ENCODE data around the gene CPSF4. TPM values are rescaled to one million over a fixed set of nuclear protein-coding genes. Genes with fewer than 3 reads are reported as not detected.

CPSF4 gene
- total and polyA plus RNA-seq, 2 donors: 19.0 to 51.1 TPM

DNA sequence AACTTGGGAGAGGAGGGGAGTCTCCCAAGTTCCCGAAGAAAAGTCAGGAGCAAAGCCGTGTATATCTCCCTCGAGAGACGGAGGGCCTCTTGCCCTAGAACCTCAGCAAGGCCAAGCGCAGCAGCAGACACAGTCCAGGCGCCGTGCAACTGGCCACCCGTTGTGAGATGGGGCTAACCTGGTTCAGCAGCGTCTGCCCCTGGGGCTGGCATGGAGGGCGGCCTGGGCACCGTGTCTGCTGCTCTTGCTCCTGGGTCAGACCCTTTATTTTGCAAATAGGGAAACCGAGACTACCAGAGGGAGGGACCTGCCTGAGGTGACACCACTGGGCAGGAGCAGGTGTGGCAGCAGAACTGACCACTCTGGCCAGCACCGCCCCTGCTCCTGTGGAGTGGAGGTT lies 13.8 kb downstream of the CPSF4 start:
- Histone ChIP-seq H3K27ac (ENCODE audit: low read depth in 1 of 2, low read length in 1 of 2) (no peak overlapping the region), H3K27me3 (ENCODE audit: control insufficient read depth in 2 of 2, insufficient read depth in 1 of 2, low read length in 1 of 2) (no peaks in the 10 kb centered on the region), H3K4me3 (ENCODE audit: low read length in 2 of 2) (no peak overlapping the region), H3K9me3 (ENCODE audit: control insufficient read depth in 2 of 2, insufficient read depth in 1 of 2, low read length in 1 of 2) (no peaks in the 10 kb centered on the region), H3K36me3 (ENCODE audit: control insufficient read depth in 2 of 2, insufficient read depth in 2 of 2, low read length in 1 of 2) (peaks cover 91 to 93% of the 10 kb centered on the region in 2 donors), H3K4me1 (ENCODE audit: control insufficient read depth in 2 of 2, insufficient read depth in 2 of 2, low read length in 2 of 2) (no peaks in the 10 kb centered on the region)
- no peak for DNase-seq (ENCODE audit: low read depth in 6 of 9, low spot score in 9 of 9)
- WGBS: 98% methylated on average over 13 of the region's 13 CpGs

DNA sequence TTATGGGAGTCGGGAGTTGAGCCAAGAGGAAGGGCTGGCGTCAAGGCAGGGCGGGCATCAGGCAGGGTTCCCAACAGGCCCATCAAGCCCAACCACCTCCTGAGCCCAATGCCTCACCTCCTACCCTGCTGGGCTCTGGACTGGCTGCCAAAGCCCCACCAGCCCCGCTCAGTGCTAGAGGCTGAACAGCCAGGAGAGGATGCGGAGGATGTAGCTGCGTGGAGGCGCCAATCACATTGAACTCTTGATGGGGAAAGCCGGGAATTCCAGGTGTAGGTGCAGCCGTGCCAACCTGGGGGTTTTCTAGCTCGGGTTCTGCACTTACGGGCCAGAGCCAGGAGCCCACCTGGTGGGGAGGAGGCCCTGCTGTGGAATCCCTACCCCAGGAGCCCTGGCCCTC lies 14.4 kb downstream of the CPSF4 start:
- no peak overlapping the region for H3K4me3 ChIP-seq (ENCODE audit: low read length in 2 of 2)
- no peak for DNase-seq (ENCODE audit: low read depth in 6 of 9, low spot score in 9 of 9)
- 97% methylated on average over 11 of the region's 11 CpGs for WGBS
- H3K4me1 ChIP-seq (ENCODE audit: control insufficient read depth in 2 of 2, insufficient read depth in 2 of 2, low read length in 2 of 2): no peaks in the 10 kb centered on the region
- no peaks in the 10 kb centered on the region for H3K9me3 ChIP-seq (ENCODE audit: control insufficient read depth in 2 of 2, insufficient read depth in 1 of 2, low read length in 1 of 2)
- H3K27ac ChIP-seq (ENCODE audit: low read depth in 1 of 2, low read length in 1 of 2): no peak overlapping the region
- H3K27me3 ChIP-seq (ENCODE audit: control insufficient read depth in 2 of 2, insufficient read depth in 1 of 2, low read length in 1 of 2): no peaks in the 10 kb centered on the region
- H3K36me3 ChIP-seq (ENCODE audit: control insufficient read depth in 2 of 2, insufficient read depth in 2 of 2, low read length in 1 of 2): peaks cover 91 to 93% of the 10 kb centered on the region in 2 donors

DNA sequence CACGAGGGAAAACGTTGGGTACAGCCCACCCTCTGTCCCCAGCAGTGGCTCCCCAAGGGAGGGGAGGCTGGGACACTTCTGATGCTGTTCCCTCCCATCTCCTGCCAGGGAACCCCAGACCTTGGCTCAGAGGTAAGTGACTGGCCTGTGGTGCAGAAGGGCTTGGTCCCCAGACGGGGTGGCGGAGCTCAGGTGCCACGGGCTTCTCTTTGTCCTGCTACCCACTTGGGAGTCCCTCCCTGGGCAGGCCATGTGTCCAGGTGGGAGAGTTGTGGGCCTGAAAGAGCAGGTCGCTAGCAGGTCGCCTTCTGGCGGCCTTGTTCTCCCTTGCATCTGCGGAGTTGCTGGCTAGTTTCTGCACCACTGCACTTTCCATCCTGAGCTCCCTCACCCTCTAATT lies 17.1 kb downstream of the CPSF4 start:
- Histone ChIP-seq H3K36me3 (ENCODE audit: control insufficient read depth in 2 of 2, insufficient read depth in 2 of 2, low read length in 1 of 2) (peaks cover 91 to 92% of the 10 kb centered on the region in 2 donors), H3K27ac (ENCODE audit: low read depth in 1 of 2, low read length in 1 of 2) (no peak overlapping the region), H3K4me3 (ENCODE audit: low read length in 2 of 2) (no peak overlapping the region), H3K9me3 (ENCODE audit: control insufficient read depth in 2 of 2, insufficient read depth in 1 of 2, low read length in 1 of 2) (no peaks in the 10 kb centered on the region), H3K27me3 (ENCODE audit: control insufficient read depth in 2 of 2, insufficient read depth in 1 of 2, low read length in 1 of 2) (no peaks in the 10 kb centered on the region), H3K4me1 (ENCODE audit: control insufficient read depth in 2 of 2, insufficient read depth in 2 of 2, low read length in 2 of 2) (peaks cover 0 to 2% of the 10 kb centered on the region in 2 donors)
- 93% methylated on average over 9 of the region's 9 CpGs for WGBS
- no peak for DNase-seq (ENCODE audit: low read depth in 6 of 9, low spot score in 9 of 9)

DNA sequence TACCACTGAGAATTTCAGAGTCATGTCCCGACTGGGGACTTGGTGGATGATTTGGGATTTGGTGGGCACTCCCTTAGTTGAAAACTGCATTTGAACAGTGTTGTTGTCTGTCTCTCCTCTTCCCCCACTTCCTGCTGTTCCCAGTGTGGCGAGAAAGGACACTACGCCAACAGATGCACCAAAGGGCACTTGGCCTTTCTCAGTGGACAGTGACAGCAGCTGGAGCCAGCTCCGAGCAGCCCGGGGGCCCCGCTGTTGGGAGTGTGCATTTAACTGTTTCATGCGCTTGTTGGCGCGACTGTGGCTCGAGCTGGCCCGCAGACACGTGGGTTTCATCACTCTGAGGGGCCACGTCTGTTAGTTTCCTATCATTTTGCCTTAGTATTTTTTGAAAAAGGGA lies 17.5 kb downstream of the CPSF4 start:
- H3K36me3 ChIP-seq (ENCODE audit: control insufficient read depth in 2 of 2, insufficient read depth in 2 of 2, low read length in 1 of 2): peaks cover 89% of the 10 kb centered on the region in 2 donors
- no peaks in the 10 kb centered on the region for H3K27me3 ChIP-seq (ENCODE audit: control insufficient read depth in 2 of 2, insufficient read depth in 1 of 2, low read length in 1 of 2)
- peaks cover 0 to 3% of the 10 kb centered on the region in 2 donors for H3K4me1 ChIP-seq (ENCODE audit: control insufficient read depth in 2 of 2, insufficient read depth in 2 of 2, low read length in 2 of 2)
- no peak for DNase-seq (ENCODE audit: low read depth in 6 of 9, low spot score in 9 of 9)
- H3K27ac ChIP-seq (ENCODE audit: low read depth in 1 of 2, low read length in 1 of 2): no peak overlapping the region
- 95% methylated on average over 13 of the region's 13 CpGs for WGBS
- H3K9me3 ChIP-seq (ENCODE audit: control insufficient read depth in 2 of 2, insufficient read depth in 1 of 2, low read length in 1 of 2): no peaks in the 10 kb centered on the region
- H3K4me3 ChIP-seq (ENCODE audit: low read length in 2 of 2): no peak overlapping the region

GRCh38 chr7:99457050-99457649 lies 18.4 kb downstream of the CPSF4 start:
- WGBS: 98% methylated on average over 6 of the region's 6 CpGs
- H3K27me3 ChIP-seq (ENCODE audit: control insufficient read depth in 2 of 2, insufficient read depth in 1 of 2, low read length in 1 of 2): no peaks in the 10 kb centered on the region
- H3K27ac ChIP-seq (ENCODE audit: low read depth in 1 of 2, low read length in 1 of 2): no peak overlapping the region
- peaks cover 0 to 3% of the 10 kb centered on the region in 2 donors for H3K4me1 ChIP-seq (ENCODE audit: control insufficient read depth in 2 of 2, insufficient read depth in 2 of 2, low read length in 2 of 2)
- peaks cover 81 to 83% of the 10 kb centered on the region in 2 donors for H3K36me3 ChIP-seq (ENCODE audit: control insufficient read depth in 2 of 2, insufficient read depth in 2 of 2, low read length in 1 of 2)
- H3K4me3 ChIP-seq (ENCODE audit: low read length in 2 of 2): no peak overlapping the region
- no peaks in the 10 kb centered on the region for H3K9me3 ChIP-seq (ENCODE audit: control insufficient read depth in 2 of 2, insufficient read depth in 1 of 2, low read length in 1 of 2)
- DNase-seq (ENCODE audit: low read depth in 6 of 9, low spot score in 9 of 9): no peak

DNA sequence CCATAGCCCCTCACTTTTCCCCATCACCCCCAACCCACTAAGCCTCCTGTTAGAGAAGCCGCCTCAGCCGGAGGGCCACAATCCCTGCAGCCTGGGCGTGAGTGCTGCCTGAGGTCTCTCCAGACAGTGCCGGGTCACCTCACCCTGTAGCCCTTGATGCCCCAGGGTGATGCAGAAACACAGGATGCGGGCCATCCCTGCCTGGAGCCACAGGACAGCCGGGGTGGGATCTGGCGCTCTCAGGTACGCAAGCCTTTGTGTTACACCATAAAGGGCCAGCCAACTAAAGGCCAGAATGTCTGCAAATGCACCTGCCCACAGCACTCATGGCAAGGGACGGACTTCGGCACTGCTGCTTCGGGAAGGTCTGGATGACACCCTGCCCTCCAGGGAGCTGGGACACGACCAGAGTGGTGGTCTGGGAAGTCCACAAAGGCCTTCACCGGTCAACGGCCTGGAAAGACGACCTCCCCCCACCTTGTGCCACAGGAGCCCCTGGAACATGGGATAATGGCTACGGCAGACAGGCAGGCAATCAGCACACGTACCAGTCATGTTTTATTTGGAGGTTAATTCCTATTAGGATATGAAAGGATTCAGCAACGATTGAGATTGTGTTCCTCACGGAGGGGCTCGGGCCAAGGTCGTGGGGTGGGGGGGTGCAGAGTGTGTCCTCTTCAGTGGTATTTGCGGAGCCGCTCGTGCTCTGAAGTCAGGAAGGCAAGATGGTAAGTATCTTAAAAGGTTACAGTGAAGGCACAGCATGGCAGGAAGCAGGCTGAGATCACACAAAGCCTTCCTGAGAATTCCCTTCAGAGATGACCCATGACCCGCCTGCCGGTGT lies 19.1 kb downstream of the CPSF4 start:
- Histone ChIP-seq H3K4me1 (ENCODE audit: control insufficient read depth in 2 of 2, insufficient read depth in 2 of 2, low read length in 2 of 2) (peaks cover 0 to 3% of the 10 kb centered on the region in 2 donors), H3K27ac (ENCODE audit: low read depth in 1 of 2, low read length in 1 of 2) (no peak overlapping the region), H3K36me3 (ENCODE audit: control insufficient read depth in 2 of 2, insufficient read depth in 2 of 2, low read length in 1 of 2) (peaks cover 78% of the 10 kb centered on the region in 2 donors), H3K4me3 (ENCODE audit: low read length in 2 of 2) (no peak overlapping the region), H3K9me3 (ENCODE audit: control insufficient read depth in 2 of 2, insufficient read depth in 1 of 2, low read length in 1 of 2) (no peaks in the 10 kb centered on the region), H3K27me3 (ENCODE audit: control insufficient read depth in 2 of 2, insufficient read depth in 1 of 2, low read length in 1 of 2) (no peaks in the 10 kb centered on the region)
- DNase-seq (ENCODE audit: low read depth in 6 of 9, low spot score in 9 of 9): no peak
- 98% methylated on average over 26 of the region's 26 CpGs for WGBS

DNA sequence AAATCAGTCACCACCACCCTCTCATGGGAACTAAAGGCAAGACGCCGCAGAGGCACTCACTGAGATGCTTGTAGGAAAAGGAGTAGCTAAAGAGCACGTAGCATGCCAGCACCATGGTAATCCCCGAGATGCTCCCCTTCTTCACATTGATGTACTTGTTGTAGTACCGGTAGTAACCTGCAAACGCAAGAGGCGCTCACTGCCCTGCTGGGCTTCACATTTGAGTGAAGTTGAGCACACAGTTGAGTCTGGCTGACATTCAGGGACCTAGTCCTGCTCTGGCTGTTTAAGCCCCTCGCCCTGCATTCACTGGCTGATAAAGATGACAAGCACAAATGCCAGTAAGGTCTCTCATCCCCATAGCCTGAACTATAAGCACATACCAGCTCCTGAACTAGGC lies 20.3 kb downstream of the CPSF4 start:
- H3K36me3 ChIP-seq (ENCODE audit: control insufficient read depth in 2 of 2, insufficient read depth in 2 of 2, low read length in 1 of 2): peaks cover 69 to 78% of the 10 kb centered on the region in 2 donors

GRCh38 chr7:99460651-99461050 lies 21.9 kb downstream of the CPSF4 start:
- no peak for DNase-seq (ENCODE audit: low read depth in 6 of 9, low spot score in 9 of 9)

More for the DNA sequence above, 20.3 kb downstream of the CPSF4 start:
- WGBS: 97% methylated on average over 8 of the region's 8 CpGs
- peaks cover 0 to 3% of the 10 kb centered on the region in 2 donors for H3K4me1 ChIP-seq (ENCODE audit: control insufficient read depth in 2 of 2, insufficient read depth in 2 of 2, low read length in 2 of 2)
- no peak overlapping the region for H3K4me3 ChIP-seq (ENCODE audit: low read length in 2 of 2)
- H3K27ac ChIP-seq (ENCODE audit: low read depth in 1 of 2, low read length in 1 of 2): no peak overlapping the region
- no peaks in the 10 kb centered on the region for H3K9me3 ChIP-seq (ENCODE audit: control insufficient read depth in 2 of 2, insufficient read depth in 1 of 2, low read length in 1 of 2)
- peak in 1 of 9 donors; percentile 28 for DNase-seq (ENCODE audit: low read depth in 6 of 9, low spot score in 9 of 9)
- no peaks in the 10 kb centered on the region for H3K27me3 ChIP-seq (ENCODE audit: control insufficient read depth in 2 of 2, insufficient read depth in 1 of 2, low read length in 1 of 2)

DNA sequence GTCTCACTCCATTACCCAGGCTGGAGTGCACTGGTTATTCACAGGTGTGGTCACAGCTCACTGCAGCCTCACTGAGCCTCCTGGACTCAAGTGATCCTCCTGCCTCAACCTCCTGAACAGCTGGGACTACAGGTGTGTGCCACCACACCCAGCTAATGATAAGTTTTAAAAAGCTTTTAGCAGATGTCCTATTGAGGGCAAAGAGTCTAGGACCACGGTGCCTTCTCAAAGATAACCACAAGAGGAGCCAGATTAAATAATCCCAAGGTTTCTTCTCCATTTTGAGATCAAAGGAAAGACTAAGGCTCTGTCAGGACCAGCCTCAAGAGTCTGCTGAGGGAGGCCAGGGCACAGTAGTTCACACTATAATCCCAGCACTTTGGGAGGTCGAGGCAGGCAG lies 22.5 kb downstream of the CPSF4 start:
- Histone ChIP-seq H3K4me1 (ENCODE audit: control insufficient read depth in 2 of 2, insufficient read depth in 2 of 2, low read length in 2 of 2) (peaks cover 9% of the 10 kb centered on the region in 2 donors), H3K36me3 (ENCODE audit: control insufficient read depth in 2 of 2, insufficient read depth in 2 of 2, low read length in 1 of 2) (peaks cover 49 to 60% of the 10 kb centered on the region in 2 donors), H3K27me3 (ENCODE audit: control insufficient read depth in 2 of 2, insufficient read depth in 1 of 2, low read length in 1 of 2) (no peaks in the 10 kb centered on the region), H3K9me3 (ENCODE audit: control insufficient read depth in 2 of 2, insufficient read depth in 1 of 2, low read length in 1 of 2) (peaks cover 0 to 5% of the 10 kb centered on the region in 2 donors), H3K27ac (ENCODE audit: low read depth in 1 of 2, low read length in 1 of 2) (no peak overlapping the region), H3K4me3 (ENCODE audit: low read length in 2 of 2) (no peak overlapping the region)
- DNase-seq (ENCODE audit: low read depth in 6 of 9, low spot score in 9 of 9): no peak
- 95% methylated on average over 2 of the region's 2 CpGs for WGBS

More at GRCh38 chr7:99460651-99461050, 21.9 kb downstream of the CPSF4 start:
- H3K36me3 ChIP-seq (ENCODE audit: control insufficient read depth in 2 of 2, insufficient read depth in 2 of 2, low read length in 1 of 2): peaks cover 55 to 65% of the 10 kb centered on the region in 2 donors
- H3K9me3 ChIP-seq (ENCODE audit: control insufficient read depth in 2 of 2, insufficient read depth in 1 of 2, low read length in 1 of 2): no peaks in the 10 kb centered on the region
- H3K27ac ChIP-seq (ENCODE audit: low read depth in 1 of 2, low read length in 1 of 2): no peak overlapping the region
- no peaks in the 10 kb centered on the region for H3K27me3 ChIP-seq (ENCODE audit: control insufficient read depth in 2 of 2, insufficient read depth in 1 of 2, low read length in 1 of 2)
- H3K4me3 ChIP-seq (ENCODE audit: low read length in 2 of 2): no peak overlapping the region
- 95% methylated on average over 11 of the region's 11 CpGs for WGBS
- H3K4me1 ChIP-seq (ENCODE audit: control insufficient read depth in 2 of 2, insufficient read depth in 2 of 2, low read length in 2 of 2): peaks cover 8 to 9% of the 10 kb centered on the region in 2 donors
